OCI-LY1 (cell line): ENCODE data around the gene SKAP2.

Experiments
- H2AFZ ChIP-seq: fragments of 200-600 bp; sonication (generic), shearing (Covaris generic); 2 replicates; pipeline ENCODE4 v1.6.0; 2014; ENCODE audit warnings: antibody characterized with exemption, mild to moderate bottlenecking, low read length
- H3F3A ChIP-seq: fragments of 200-600 bp; sonication (generic), shearing (Covaris generic); 2 replicates; pipeline ENCODE4 v1.6.0; 2014; ENCODE audit warnings: mild to moderate bottlenecking, antibody characterized with exemption, low read length, moderate library complexity; ENCODE audit not compliant: insufficient read depth
- H3K27ac ChIP-seq: fragments of 200-600 bp; sonication (generic); 2 replicates; pipeline ENCODE4 v1.5.1; 2014; ENCODE audit warnings: low read length, mixed run types, mild to moderate bottlenecking, low read depth; ENCODE audit not compliant: poor library complexity, severe bottlenecking
- H3K27me3 ChIP-seq: fragments of 200-600 bp; sonication (generic); 2 replicates; pipeline ENCODE4 v1.6.0; 2014; ENCODE audit warnings: antibody characterized with exemption, mild to moderate bottlenecking, low read length, moderate library complexity; ENCODE audit not compliant: insufficient read depth
- H3K36me3 ChIP-seq: fragments of 200-600 bp; sonication (generic); 2 replicates; pipeline ENCODE4 v1.6.1; 2014; ENCODE audit warnings: mild to moderate bottlenecking, antibody characterized with exemption, low read length, moderate library complexity, mixed read lengths; ENCODE audit not compliant: insufficient read depth
- H3K4me1 ChIP-seq: fragments of 200-600 bp; sonication (generic); 2 replicates; pipeline ENCODE4 v1.5.1; 2014; ENCODE audit warnings: mild to moderate bottlenecking, low read length, moderate library complexity; ENCODE audit not compliant: insufficient read depth, severe bottlenecking
- H3K4me2 ChIP-seq: fragments of 200-600 bp; sonication (generic), shearing (Covaris generic); 2 replicates; pipeline ENCODE4 v1.6.1; 2014; ENCODE audit warnings: low read length
- H3K4me3 ChIP-seq: fragments of 200-600 bp; sonication (generic); 2 replicates; pipeline ENCODE4 v1.5.1; 2014; ENCODE audit warnings: low read length, low read depth, mild to moderate bottlenecking, mixed read lengths; ENCODE audit not compliant: poor library complexity, severe bottlenecking
- H3K79me2 ChIP-seq: fragments of 200-600 bp; shearing (Covaris generic); 2 replicates; pipeline ENCODE4 v1.6.1; 2016; ENCODE audit warnings: mixed run types, low read length, mixed read lengths; ENCODE audit not compliant: insufficient read depth
- H3K9ac ChIP-seq: fragments of 200-600 bp; sonication (generic), shearing (Covaris generic); 2 replicates; pipeline ENCODE4 v1.6.1; 2014; ENCODE audit warnings: mild to moderate bottlenecking, low read length, mixed read lengths
- H3K9me2 ChIP-seq: fragments of 200-600 bp; sonication (generic), shearing (Covaris generic); 2 replicates; pipeline ENCODE4 v1.6.1; 2014; ENCODE audit warnings: low read depth, mild to moderate bottlenecking, low read length, mixed read lengths
- H3K9me3 ChIP-seq: fragments of 200-600 bp; shearing (Covaris generic); 2 replicates; pipeline ENCODE4 v1.6.1; 2014; ENCODE audit warnings: low read length, mixed read lengths
- H4K20me1 ChIP-seq: fragments of 200-600 bp; sonication (generic), shearing (Covaris generic); 2 replicates; pipeline ENCODE4 v1.6.0; 2016; ENCODE audit warnings: mild to moderate bottlenecking, low read length; ENCODE audit not compliant: insufficient read depth
- CTCF ChIP-seq: fragments of 200-600 bp; sonication (generic), shearing (Covaris generic); IDR thresholded peaks from 2 replicates; pipeline ENCODE4 v1.5.1; 2017; ENCODE audit warnings: mild to moderate bottlenecking, antibody characterized with exemption, low read length, moderate library complexity, mixed read lengths
- EZH2 ChIP-seq: fragments of 200-600 bp; sonication (generic), shearing (Covaris generic); IDR thresholded peaks from 2 replicates; pipeline ENCODE4 v1.8.0; 2017; ENCODE audit warnings: borderline replicate concordance, mixed run types, mild to moderate bottlenecking, antibody characterized with exemption, low read length, moderate library complexity, mixed read lengths

SKAP2 gene

GRCh38 chr7:26688936-26689506 is 175.4 kb downstream of the SKAP2 start:
- no peaks in the 10 kb centered on the region for H3F3A ChIP-seq
- H2AFZ ChIP-seq = no peak overlapping the region
- no peak overlapping the region for H3K27ac ChIP-seq
- H3K9ac ChIP-seq = no peak overlapping the region
- no peak overlapping the region for H3K4me2 ChIP-seq
- no peaks in the 10 kb centered on the region for H3K9me2 ChIP-seq
- peaks cover 17% of the 10 kb centered on the region for H3K4me1 ChIP-seq
- H3K9me3 ChIP-seq = no peaks in the 10 kb centered on the region
- no peaks in the 10 kb centered on the region for H4K20me1 ChIP-seq
- no peaks in the 10 kb centered on the region for H3K36me3 ChIP-seq
- H3K79me2 ChIP-seq = no peaks in the 10 kb centered on the region
- no peaks in the 10 kb centered on the region for H3K27me3 ChIP-seq
- TF ChIP-seq CTCF = no peak
- TF ChIP-seq EZH2 = no peak
- no peak overlapping the region for H3K4me3 ChIP-seq

GRCh38 chr7:26688388-26688787 is 176.0 kb downstream of the SKAP2 start:
- H3K9me3 ChIP-seq = no peaks in the 10 kb centered on the region
- H3K27me3 ChIP-seq = no peaks in the 10 kb centered on the region
- no peaks in the 10 kb centered on the region for H3K9me2 ChIP-seq
- no peak overlapping the region for H3K27ac ChIP-seq
- no peak overlapping the region for H3K4me2 ChIP-seq
- no peak overlapping the region for H2AFZ ChIP-seq
- no peaks in the 10 kb centered on the region for H3K79me2 ChIP-seq
- H3K4me1 ChIP-seq = peaks cover 17% of the 10 kb centered on the region
- TF ChIP-seq CTCF (no peak), EZH2 (no peak)
- no peaks in the 10 kb centered on the region for H3F3A ChIP-seq
- H3K4me3 ChIP-seq = no peak overlapping the region
- no peaks in the 10 kb centered on the region for H4K20me1 ChIP-seq
- H3K36me3 ChIP-seq = no peaks in the 10 kb centered on the region
- no peak overlapping the region for H3K9ac ChIP-seq

GRCh38 chr7:26687032-26687431 is 177.4 kb downstream of the SKAP2 start:
- no peaks in the 10 kb centered on the region for H3K27me3 ChIP-seq
- TF ChIP-seq CTCF (no peak), EZH2 (no peak)
- no peaks in the 10 kb centered on the region for H3K9me3 ChIP-seq
- no peak overlapping the region for H3K27ac ChIP-seq
- no peaks in the 10 kb centered on the region for H3K36me3 ChIP-seq
- H2AFZ ChIP-seq = no peak overlapping the region
- H3K4me3 ChIP-seq = no peak overlapping the region
- H3K4me1 ChIP-seq = peaks cover 17% of the 10 kb centered on the region
- H3K9me2 ChIP-seq = no peaks in the 10 kb centered on the region
- no peak overlapping the region for H3K4me2 ChIP-seq
- H3K79me2 ChIP-seq = no peaks in the 10 kb centered on the region
- no peaks in the 10 kb centered on the region for H4K20me1 ChIP-seq
- H3F3A ChIP-seq = no peaks in the 10 kb centered on the region
- no peak overlapping the region for H3K9ac ChIP-seq
